ENCODE results near the gene CSHL1.
A peak's percentile ranks its signal among the peaks of the same experiment; 100 is the strongest.
"Not testable (repeated sequence)": the region's sequence is repeated elsewhere in the genome, so short reads cannot be mapped to it uniquely, and the experiment has no call there.

The CSHL1 gene

GRCh38 chr17:63885119-63885518 lies 25.9 kb downstream of the CSHL1 start:
- DNase-seq (ENCODE audit: low spot score): not testable (repeated sequence)

- DNase-seq (ENCODE audit: low spot score): not testable (repeated sequence)
These were observed 28.4 kb downstream of the CSHL1 start for GRCh38 chr17:63882626-63883126.

GRCh38 chr17:63881935-63882601 lies 29.0 kb downstream of the CSHL1 start, which contains the start of gene GH2:
Gene GH2, minus strand, starts transcription at chr17:63881944. Its CDS starts 143 bp downstream, at chr17:63881801.
- DNase-seq (ENCODE audit: low spot score): peak; percentile 33

GRCh38 chr17:63881337-63881736 lies 29.7 kb downstream of the CSHL1 start:
- not testable (repeated sequence) for DNase-seq (ENCODE audit: low spot score)

GRCh38 chr17:63880706-63881105 lies 30.4 kb downstream of the CSHL1 start:
- no peak for DNase-seq (ENCODE audit: low spot score)

GRCh38 chr17:63878413-63878812 lies 32.6 kb downstream of the CSHL1 start:
- not testable (repeated sequence) for DNase-seq (ENCODE audit: low spot score)

- not testable (repeated sequence) for DNase-seq (ENCODE audit: low spot score)
These were observed 36.4 kb downstream of the CSHL1 start for GRCh38 chr17:63874693-63875092.

GRCh38 chr17:63874061-63874626 lies 36.9 kb downstream of the CSHL1 start:
- DNase-seq (ENCODE audit: low spot score): not testable (repeated sequence)

- DNase-seq (ENCODE audit: low spot score): not testable (repeated sequence)
These were observed 37.5 kb downstream of the CSHL1 start, which contains the start of gene CSH2 for GRCh38 chr17:63873577-63873976. Gene CSH2, minus strand, starts transcription at chr17:63873677. Its CDS starts 63 bp downstream, at chr17:63873614.

- DNase-seq (ENCODE audit: low spot score): not testable (repeated sequence)
These were observed 39.3 kb downstream of the CSHL1 start for GRCh38 chr17:63871646-63872365.

GRCh38 chr17:63870292-63870665 lies 40.8 kb downstream of the CSHL1 start:
- DNase-seq (ENCODE audit: low spot score): not testable (repeated sequence)

- DNase-seq (ENCODE audit: low spot score): not testable (repeated sequence)
These were observed 41.4 kb downstream of the CSHL1 start for GRCh38 chr17:63869491-63870291.

- not testable (repeated sequence) for DNase-seq (ENCODE audit: low spot score)
These were observed 44.4 kb downstream of the CSHL1 start for GRCh38 chr17:63866625-63867024.
